NCI-H1694 treated with DMSO at 0.1 percent for 48 hours (cell line): Measurements from ENCODE around the gene TLR8.
A peak's percentile ranks its signal among the peaks of the same experiment; 100 is the strongest.
"Not testable (repeated sequence)": the region's sequence is repeated elsewhere in the genome, so short reads cannot be mapped to it uniquely, and the experiment has no call there.

Experiments used
- DNase-seq: peaks from one replicate; lab custom pipeline; 2025; lab: John Stamatoyannopoulos, UW

Gene TLR8

GRCh38 chrX:12898073-12898472 lies 8.3 kb upstream of the TLR8 start:
- no peak for DNase-seq

GRCh38 chrX:12899506-12899905 lies 6.9 kb upstream of the TLR8 start:
- DNase-seq = no peak

- DNase-seq = peak; percentile 10
Measured at GRCh38 chrX:12901486-12901885, 4.9 kb upstream of the TLR8 start.

- no peak for DNase-seq
Measured at GRCh38 chrX:12903646-12904045, 2.8 kb upstream of the TLR8 start.

- DNase-seq = no peak
Measured at GRCh38 chrX:12910423-12911121, 4.2 kb downstream of the TLR8 start.

- DNase-seq = no peak
Measured at GRCh38 chrX:12911122-12911470, 4.7 kb downstream of the TLR8 start.

- DNase-seq = no peak
Measured at GRCh38 chrX:12912791-12913482, 6.5 kb downstream of the TLR8 start.

- no peak for DNase-seq
Measured at GRCh38 chrX:12917753-12918152, 11.3 kb downstream of the TLR8 start.

GRCh38 chrX:12919051-12919450 lies 12.6 kb downstream of the TLR8 start:
- DNase-seq = no peak

- DNase-seq = no peak
Measured at GRCh38 chrX:12919620-12920019, 13.2 kb downstream of the TLR8 start.

- DNase-seq = no peak
Measured at GRCh38 chrX:12920990-12921389, 14.6 kb downstream of the TLR8 start.

- DNase-seq = no peak
Measured at GRCh38 chrX:12921886-12922598, 15.6 kb downstream of the TLR8 start.

GRCh38 chrX:12922599-12922919 lies 16.1 kb downstream of the TLR8 start:
- no peak for DNase-seq

- no peak for DNase-seq
Measured at GRCh38 chrX:12929701-12930100, 23.3 kb downstream of the TLR8 start.

GRCh38 chrX:12930150-12930549 lies 23.7 kb downstream of the TLR8 start:
- DNase-seq = no peak

GRCh38 chrX:12932244-12932643 lies 25.8 kb downstream of the TLR8 start:
- DNase-seq = no peak

- no peak for DNase-seq
Measured at GRCh38 chrX:12934850-12935249, 28.4 kb downstream of the TLR8 start.

- no peak for DNase-seq
Measured at GRCh38 chrX:12936947-12937346, 30.5 kb downstream of the TLR8 start.

- DNase-seq = not testable (repeated sequence)
Measured at GRCh38 chrX:12940471-12940870, 34.1 kb downstream of the TLR8 start.

- DNase-seq = not testable (repeated sequence)
Measured at GRCh38 chrX:12943592-12943991, 37.2 kb downstream of the TLR8 start.

- DNase-seq = not testable (repeated sequence)
Measured at GRCh38 chrX:12944452-12944851, 38.0 kb downstream of the TLR8 start.

- no peak for DNase-seq
Measured at GRCh38 chrX:12945494-12945893, 39.1 kb downstream of the TLR8 start.

GRCh38 chrX:12946406-12946805 lies 40.0 kb downstream of the TLR8 start:
- DNase-seq = no peak
